Metanephros (tissue), 2 donors: Measurements from ENCODE around the gene FCGR2B. TPM values are rescaled to one million over a fixed set of nuclear protein-coding genes. Genes with fewer than 3 reads are reported as not detected.

Experiments
- small RNA-seq: library from RNA; depleted of rRNA; stranded (forward); fragments of <200 nt; gene quantifications from one replicate; pipeline ENCODE3, GENCODE V24; 2014; ENCODE audit warnings: low replicate concordance
- total RNA-seq: library from RNA; depleted of rRNA; stranded (reverse); fragments of >200 nt; gene quantifications from one replicate; pipeline ENCODE4 v1.2.3, GENCODE V29; 2014

FCGR2B gene
- 5.3 TPM for total RNA-seq

DNA sequence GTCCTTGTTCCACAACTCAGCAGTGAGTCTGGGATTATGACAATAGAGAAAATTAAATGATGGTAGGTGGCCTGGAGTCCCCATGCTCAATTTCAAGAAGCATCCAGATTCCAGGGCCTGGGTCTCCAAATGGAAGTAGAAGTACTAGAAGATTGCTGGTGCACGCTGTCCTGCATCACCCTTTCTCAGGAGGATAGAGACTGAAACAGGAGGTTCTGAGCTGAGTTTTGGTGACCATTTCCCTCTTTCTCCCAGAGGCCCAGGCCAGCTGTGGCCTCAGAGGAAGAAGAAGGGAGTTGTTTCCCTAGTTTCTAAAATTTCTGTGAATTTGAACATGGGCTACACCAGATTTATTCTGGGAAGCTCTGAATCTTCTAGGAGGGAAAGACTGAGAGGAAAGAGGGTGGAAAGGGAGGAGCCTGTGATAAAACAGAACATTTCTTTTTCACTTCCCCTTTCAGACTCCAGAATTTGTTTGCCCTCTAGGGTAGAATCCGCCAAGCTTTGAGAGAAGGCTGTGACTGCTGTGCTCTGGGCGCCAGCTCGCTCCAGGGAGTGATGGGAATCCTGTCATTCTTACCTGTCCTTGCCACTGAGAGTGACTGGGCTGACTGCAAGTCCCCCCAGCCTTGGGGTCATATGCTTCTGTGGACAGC, at the start of gene FCGR2B:
Gene FCGR2B, plus strand, starts transcription at position 460 of the 656 bp plus-strand sequence. Its CDS starts 99 bp downstream, at position 559.

DNA sequence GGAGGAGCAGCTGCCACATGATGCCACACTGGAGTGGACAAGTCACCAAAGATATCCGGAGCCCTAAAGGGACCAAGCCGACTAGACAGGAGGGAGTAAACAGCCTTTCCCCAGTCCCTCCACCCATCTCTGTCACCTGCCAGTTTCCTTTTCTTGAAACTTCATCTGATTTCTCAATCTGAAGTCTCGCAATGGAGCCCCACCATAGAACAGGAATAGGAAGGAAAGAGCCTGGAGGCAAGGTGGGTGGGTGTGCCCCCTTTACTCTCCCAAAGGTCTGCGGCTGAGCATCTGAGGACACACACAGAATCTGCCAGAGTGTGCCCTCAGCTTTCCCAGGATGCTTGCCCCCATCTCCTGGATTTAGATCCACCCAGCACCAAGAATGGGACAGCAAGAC, 31.9 kb upstream of the FCGR2B start, which contains the start of gene FCGR3B:
Gene FCGR3B, minus strand, starts transcription at position 101 of the 400 bp plus-strand sequence. Its CDS starts 82 bp downstream, at position 19.

DNA sequence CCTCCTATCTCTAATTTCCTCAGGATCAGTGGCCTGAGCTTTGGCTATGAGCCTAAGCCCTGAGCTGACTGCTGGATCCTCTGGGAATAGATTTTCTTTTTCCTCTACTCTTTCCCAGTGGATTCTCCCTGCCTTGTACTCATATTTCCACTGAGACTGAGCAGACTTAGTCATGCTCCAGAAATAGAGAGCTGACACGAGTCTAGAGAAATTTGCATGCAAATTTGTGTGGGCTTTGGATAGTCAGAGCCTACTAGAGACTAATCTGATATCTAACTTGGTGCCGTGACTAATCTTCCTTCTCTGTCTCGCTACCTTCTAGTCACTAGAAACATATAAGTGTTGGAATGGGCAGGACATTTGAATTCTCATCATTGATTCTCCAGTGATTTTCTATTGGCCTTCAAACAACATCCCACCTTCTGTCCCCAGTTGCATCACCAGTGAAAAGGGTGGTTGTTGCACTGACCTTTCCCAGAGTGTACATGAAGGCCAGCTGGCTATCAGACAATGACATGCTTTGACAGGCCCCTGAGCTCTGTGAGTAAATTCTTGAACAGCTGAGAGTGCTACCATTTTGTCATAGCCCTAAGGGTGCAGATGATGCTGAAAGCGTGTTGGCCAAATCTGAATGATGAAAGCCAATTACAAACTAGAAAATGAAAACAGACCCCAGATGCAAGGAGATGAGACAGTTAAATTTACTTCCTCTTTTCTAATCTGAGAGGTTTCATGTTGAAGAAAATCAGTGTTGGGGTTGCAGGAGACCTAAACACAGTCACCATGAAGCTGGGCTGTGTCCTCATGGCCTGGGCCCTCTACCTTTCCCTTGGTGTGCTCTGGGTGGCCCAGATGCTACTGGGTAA, 43.8 kb downstream of the FCGR2B start, which contains the start of gene FCRLA:
Gene FCRLA, plus strand, starts transcription at position 748 of the 866 bp plus-strand sequence. Its CDS starts 36 bp downstream, at position 784.

DNA sequence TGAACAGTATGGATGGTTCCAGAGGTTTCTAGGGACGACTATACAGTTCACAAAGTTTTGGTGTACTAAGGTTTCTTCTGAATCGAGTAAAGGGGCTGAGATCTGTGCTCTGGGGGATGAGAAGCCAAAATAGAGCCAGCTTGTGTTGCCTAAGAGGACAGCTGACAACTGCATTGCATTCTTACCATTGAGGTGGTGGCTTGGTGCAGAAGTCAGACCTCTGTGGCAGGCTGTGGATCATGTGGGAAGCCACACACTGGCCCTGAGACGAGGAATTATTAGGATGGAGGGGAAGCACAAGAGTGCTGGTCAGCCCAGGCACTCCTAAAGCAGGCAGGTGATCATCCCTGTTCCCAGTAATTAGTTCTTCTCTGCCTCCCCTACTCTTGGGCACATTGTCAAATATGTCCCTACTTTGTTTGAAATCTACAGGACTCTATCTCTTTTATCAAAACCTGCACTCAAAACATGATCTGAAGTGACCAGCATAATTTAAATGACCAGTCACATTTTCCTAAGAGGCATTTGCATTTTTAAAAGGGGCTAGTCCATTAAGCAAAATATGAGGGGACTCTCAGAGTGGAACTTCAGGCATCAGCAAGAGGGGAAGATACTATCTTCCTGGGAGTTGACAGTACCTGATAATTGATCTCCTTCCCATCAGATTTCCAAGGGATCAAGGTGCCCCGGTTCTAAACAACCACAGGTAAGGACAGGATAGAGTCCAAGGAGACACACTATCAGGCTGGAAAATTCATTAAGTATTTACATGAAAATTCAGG, 58.2 kb downstream of the FCGR2B start, which contains the start of gene FCRLB:
Gene FCRLB, plus strand, starts transcription at position 589 of the 782 bp plus-strand sequence. CDS start 1,129 bp downstream, outside the sequence.

Small RNA genes lying within 50 kb of the gene (small RNA-seq; reads per million reads assigned to genes)
- not detected for gene RF00019

Other genes starting within 250 kb of the FCGR2B start
- gene FCGR2A, start 157.7 kb upstream of the FCGR2B start, total RNA-seq: 35.2 TPM
- 26.2 TPM for gene HSPA6, start 138.6 kb upstream of the FCGR2B start, total RNA-seq
- gene FCGR3A, start 113.3 kb upstream of the FCGR2B start, total RNA-seq: 10.7 TPM
- gene FCGR3B, start 32.0 kb upstream of the FCGR2B start, total RNA-seq: 10.3 TPM
- 0.99 TPM for gene FCRLA, start 44.1 kb downstream of the FCGR2B start, total RNA-seq
- gene FCRLB, start 58.4 kb downstream of the FCGR2B start, total RNA-seq: 5.0 TPM
- gene DUSP12, start 86.6 kb downstream of the FCGR2B start, total RNA-seq: 31.2 TPM
- gene ATF6, start 103.2 kb downstream of the FCGR2B start, total RNA-seq: 32.0 TPM